Measurements from ENCODE around the gene ATP6V1C2. TPM values are rescaled to one million over a fixed set of nuclear protein-coding genes. Genes with fewer than 3 reads are reported as not detected.

The ATP6V1C2 gene
- total and polyA plus RNA-seq, 2 experiments from 2014 or later: 0.57 to 2.0 TPM

DNA sequence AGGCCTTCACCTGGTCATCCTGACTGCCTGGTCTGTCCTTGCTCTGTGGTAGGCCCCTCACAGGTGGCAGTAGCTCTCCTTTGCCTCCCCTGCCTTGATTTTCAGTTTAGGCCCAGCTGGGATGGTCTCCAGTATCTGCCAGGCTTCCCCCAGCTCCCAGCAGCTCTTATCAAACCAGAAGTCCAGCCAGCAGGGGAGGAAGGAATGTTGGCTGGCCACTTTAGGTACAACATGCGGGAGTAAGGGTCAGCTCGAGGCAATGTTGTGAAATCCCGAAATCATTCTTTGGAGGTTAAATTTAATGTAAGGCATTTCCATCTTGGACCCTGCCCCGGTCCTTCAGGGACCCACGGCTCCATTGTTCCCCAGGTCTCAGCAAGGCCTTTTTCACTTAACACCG is 16.8 kb downstream of the ATP6V1C2 start:
- Histone ChIP-seq H2AFZ (no peak overlapping the region), H3K36me3 (replicated peaks; ENCODE audit: insufficient read depth, low read depth) (no peaks in the 10 kb centered on the region), H4K20me1 (ENCODE audit: insufficient read depth, poor library complexity, severe bottlenecking) (no peaks in the 10 kb centered on the region), H3K9me2 (replicated peaks; ENCODE audit: insufficient read depth) (no peaks in the 10 kb centered on the region), H3K9me3 (ENCODE audit: low read depth) (no peaks in the 10 kb centered on the region), H3K4me1 (ENCODE audit: insufficient read depth) (no peaks in the 10 kb centered on the region), H3K79me2 (no peaks in the 10 kb centered on the region), H3K4me2 (no peak overlapping the region), H3K27ac (no peak overlapping the region), H3K4me3 (no peak overlapping the region), H3K27me3 (no peaks in the 10 kb centered on the region)
- WGBS (ENCODE audit: low lambda C conversion rate, missing lambda C conversion rate): 79% methylated on average over 6 of the region's 6 CpGs
- TF ChIP-seq, protein P1, sequence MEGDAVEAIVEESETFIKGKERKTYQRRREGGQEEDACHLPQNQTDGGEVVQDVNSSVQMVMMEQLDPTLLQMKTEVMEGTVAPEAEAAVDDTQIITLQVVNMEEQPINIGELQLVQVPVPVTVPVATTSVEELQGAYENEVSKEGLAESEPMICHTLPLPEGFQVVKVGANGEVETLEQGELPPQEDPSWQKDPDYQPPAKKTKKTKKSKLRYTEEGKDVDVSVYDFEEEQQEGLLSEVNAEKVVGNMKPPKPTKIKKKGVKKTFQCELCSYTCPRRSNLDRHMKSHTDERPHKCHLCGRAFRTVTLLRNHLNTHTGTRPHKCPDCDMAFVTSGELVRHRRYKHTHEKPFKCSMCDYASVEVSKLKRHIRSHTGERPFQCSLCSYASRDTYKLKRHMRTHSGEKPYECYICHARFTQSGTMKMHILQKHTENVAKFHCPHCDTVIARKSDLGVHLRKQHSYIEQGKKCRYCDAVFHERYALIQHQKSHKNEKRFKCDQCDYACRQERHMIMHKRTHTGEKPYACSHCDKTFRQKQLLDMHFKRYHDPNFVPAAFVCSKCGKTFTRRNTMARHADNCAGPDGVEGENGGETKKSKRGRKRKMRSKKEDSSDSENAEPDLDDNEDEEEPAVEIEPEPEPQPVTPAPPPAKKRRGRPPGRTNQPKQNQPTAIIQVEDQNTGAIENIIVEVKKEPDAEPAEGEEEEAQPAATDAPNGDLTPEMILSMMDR (IDR thresholded peaks at IDR 0.05; ENCODE audit: poor library complexity): no peak
- TF ChIP-seq EZH2phosphoT487 (IDR thresholded peaks at IDR 0.05; ENCODE audit: low read depth, severe bottlenecking, unreplicated experiment) (no peak), EZH2 (IDR thresholded peaks at IDR 0.05; ENCODE audit: borderline replicate concordance) (no peak)
- DNase-seq (ENCODE audit: low spot score): no peak

DNA sequence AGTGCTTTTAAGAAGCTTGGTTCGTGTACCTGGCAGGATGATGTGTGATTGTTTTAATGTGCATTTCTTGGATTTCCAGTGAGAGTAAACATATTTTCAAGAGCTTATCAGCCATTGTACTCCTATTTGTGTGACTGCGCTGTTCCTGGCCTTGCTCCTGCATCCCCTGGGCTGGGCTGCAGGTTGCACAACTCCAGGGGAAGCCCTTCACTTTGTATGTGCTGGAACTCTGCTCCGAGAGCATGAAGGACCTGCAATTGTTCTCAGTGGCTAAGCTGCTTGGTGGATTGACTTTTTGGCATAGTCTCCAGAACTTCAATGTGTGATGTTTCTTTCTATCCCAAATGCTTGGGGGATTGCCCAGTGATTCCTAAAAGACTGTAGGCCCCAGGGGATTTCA is 18.8 kb downstream of the ATP6V1C2 start:
- no peaks in the 10 kb centered on the region for H3K9me2 ChIP-seq (replicated peaks; ENCODE audit: insufficient read depth)
- H3K27ac ChIP-seq: no peak overlapping the region
- H3K4me3 ChIP-seq: no peak overlapping the region
- no peaks in the 10 kb centered on the region for H3K9me3 ChIP-seq (ENCODE audit: low read depth)
- no peaks in the 10 kb centered on the region for H3K4me1 ChIP-seq (ENCODE audit: insufficient read depth)
- H3K79me2 ChIP-seq: no peaks in the 10 kb centered on the region
- H4K20me1 ChIP-seq (ENCODE audit: insufficient read depth, poor library complexity, severe bottlenecking): no peaks in the 10 kb centered on the region
- H3K4me2 ChIP-seq: no peak overlapping the region
- 79% methylated on average over 3 of the region's 3 CpGs for WGBS (ENCODE audit: low lambda C conversion rate, missing lambda C conversion rate)
- no peak for DNase-seq (ENCODE audit: low spot score)
- no peaks in the 10 kb centered on the region for H3K27me3 ChIP-seq
- no peaks in the 10 kb centered on the region for H3K36me3 ChIP-seq (replicated peaks; ENCODE audit: insufficient read depth, low read depth)
- no peak overlapping the region for H2AFZ ChIP-seq
- TF ChIP-seq, protein P1 (IDR thresholded peaks at IDR 0.05; ENCODE audit: poor library complexity): no peak
- TF ChIP-seq EZH2 (IDR thresholded peaks at IDR 0.05; ENCODE audit: borderline replicate concordance) (no peak), EZH2phosphoT487 (IDR thresholded peaks at IDR 0.05; ENCODE audit: low read depth, severe bottlenecking, unreplicated experiment) (no peak)

DNA sequence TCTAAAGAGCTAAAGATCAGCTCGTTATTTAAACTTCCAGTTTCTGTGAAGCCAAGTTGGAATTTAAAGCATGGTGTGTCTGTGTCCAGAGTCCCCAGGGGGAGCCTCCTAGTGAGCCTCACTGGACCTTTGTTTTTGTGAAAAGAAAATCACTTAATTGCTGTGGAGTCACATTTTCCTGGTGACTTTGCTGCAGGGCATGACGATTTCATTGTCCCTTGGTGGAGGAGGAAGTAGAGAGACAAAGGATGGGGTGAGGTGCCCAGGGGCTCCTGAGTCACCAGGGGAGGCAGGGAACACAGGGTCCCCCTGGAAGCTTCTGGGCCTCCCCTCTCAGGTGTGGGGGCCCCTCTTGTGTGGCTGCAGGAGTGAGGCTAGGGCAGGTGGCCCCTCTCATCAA is 19.7 kb downstream of the ATP6V1C2 start:
- H3K4me1 ChIP-seq (ENCODE audit: insufficient read depth): no peaks in the 10 kb centered on the region
- DNase-seq (ENCODE audit: low spot score): no peak
- H3K79me2 ChIP-seq: no peaks in the 10 kb centered on the region
- no peaks in the 10 kb centered on the region for H3K9me3 ChIP-seq (ENCODE audit: low read depth)
- no peaks in the 10 kb centered on the region for H3K36me3 ChIP-seq (replicated peaks; ENCODE audit: insufficient read depth, low read depth)
- H3K4me3 ChIP-seq: no peak overlapping the region
- TF ChIP-seq, protein P1 (IDR thresholded peaks at IDR 0.05; ENCODE audit: poor library complexity): no peak
- TF ChIP-seq EZH2 (IDR thresholded peaks at IDR 0.05; ENCODE audit: borderline replicate concordance): no peak
- no peak for TF ChIP-seq EZH2phosphoT487 (IDR thresholded peaks at IDR 0.05; ENCODE audit: low read depth, severe bottlenecking, unreplicated experiment)
- no peaks in the 10 kb centered on the region for H3K9me2 ChIP-seq (replicated peaks; ENCODE audit: insufficient read depth)
- H2AFZ ChIP-seq: no peak overlapping the region
- no peak overlapping the region for H3K27ac ChIP-seq
- WGBS (ENCODE audit: low lambda C conversion rate, missing lambda C conversion rate): 69% methylated on average over 2 of the region's 2 CpGs
- no peak overlapping the region for H3K4me2 ChIP-seq
- no peaks in the 10 kb centered on the region for H3K27me3 ChIP-seq
- no peaks in the 10 kb centered on the region for H4K20me1 ChIP-seq (ENCODE audit: insufficient read depth, poor library complexity, severe bottlenecking)

DNA sequence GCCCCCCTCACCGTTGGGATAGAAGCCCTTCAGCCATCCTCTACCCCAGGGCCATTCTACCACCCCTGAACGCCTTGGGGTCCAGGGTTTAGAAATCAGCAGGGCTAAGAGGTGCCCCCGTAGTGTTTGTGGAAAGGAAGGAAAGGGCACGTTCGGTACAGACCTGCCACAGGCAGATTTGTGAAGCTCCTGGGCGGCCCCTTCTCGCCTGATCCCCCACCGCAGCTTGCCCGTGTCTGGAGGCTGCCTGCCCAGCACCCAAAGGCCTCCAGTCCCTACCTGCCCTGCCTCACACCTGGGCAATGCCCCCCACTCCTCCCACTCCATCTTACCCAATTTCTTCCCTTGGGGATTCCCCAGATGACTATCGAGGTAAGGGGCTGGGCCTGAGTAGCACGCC is 21.2 kb downstream of the ATP6V1C2 start:
- Histone ChIP-seq H2AFZ (no peak overlapping the region), H3K36me3 (replicated peaks; ENCODE audit: insufficient read depth, low read depth) (no peaks in the 10 kb centered on the region), H3K4me1 (ENCODE audit: insufficient read depth) (no peaks in the 10 kb centered on the region), H3K9me3 (ENCODE audit: low read depth) (no peaks in the 10 kb centered on the region), H3K4me2 (no peak overlapping the region), H3K4me3 (no peak overlapping the region), H3K79me2 (no peaks in the 10 kb centered on the region), H3K9me2 (replicated peaks; ENCODE audit: insufficient read depth) (no peaks in the 10 kb centered on the region), H3K27me3 (no peaks in the 10 kb centered on the region), H3K27ac (no peak overlapping the region), H4K20me1 (ENCODE audit: insufficient read depth, poor library complexity, severe bottlenecking) (no peaks in the 10 kb centered on the region)
- TF ChIP-seq EZH2phosphoT487 (IDR thresholded peaks at IDR 0.05; ENCODE audit: low read depth, severe bottlenecking, unreplicated experiment) (no peak), EZH2 (IDR thresholded peaks at IDR 0.05; ENCODE audit: borderline replicate concordance) (no peak)
- TF ChIP-seq, protein P1 (IDR thresholded peaks at IDR 0.05; ENCODE audit: poor library complexity): no peak
- 89% methylated on average over 11 of the region's 11 CpGs for WGBS (ENCODE audit: low lambda C conversion rate, missing lambda C conversion rate)
- DNase-seq (ENCODE audit: low spot score): no peak

All from hepatocyte (in vitro differentiated cells).